ENCODE results near the gene MPZL1.
A peak's percentile ranks its signal among the peaks of the same experiment; 100 is the strongest.
"Not testable (repeated sequence)": the region's sequence is repeated elsewhere in the genome, so short reads cannot be mapped to it uniquely, and the experiment has no call there.

The MPZL1 gene

GRCh38 chr1:167819849-167820683 lies 98.3 kb downstream of the MPZL1 start:
- peak; percentile 41 for DNase-seq

GRCh38 chr1:167820684-167821355 lies 99.0 kb downstream of the MPZL1 start:
- no peak for DNase-seq

- no peak for DNase-seq
These were observed 99.5 kb downstream of the MPZL1 start for GRCh38 chr1:167821356-167821685.

GRCh38 chr1:167821969-167822685 lies 100.3 kb downstream of the MPZL1 start:
- no peak for DNase-seq

- no peak for DNase-seq
These were observed 102.5 kb downstream of the MPZL1 start for GRCh38 chr1:167824163-167824794.

- no peak for DNase-seq
These were observed 103.8 kb downstream of the MPZL1 start for GRCh38 chr1:167825419-167826079.

GRCh38 chr1:167826127-167826526 lies 104.3 kb downstream of the MPZL1 start:
- no peak for DNase-seq

GRCh38 chr1:167829868-167830267 lies 108.1 kb downstream of the MPZL1 start:
- DNase-seq = no peak

- not testable (repeated sequence) for DNase-seq
These were observed 108.9 kb downstream of the MPZL1 start for GRCh38 chr1:167830668-167831067.

GRCh38 chr1:167832693-167833092 lies 110.9 kb downstream of the MPZL1 start:
- DNase-seq = no peak

GRCh38 chr1:167833904-167834303 lies 112.1 kb downstream of the MPZL1 start:
- DNase-seq = no peak

- no peak for DNase-seq
These were observed 114.4 kb downstream of the MPZL1 start for GRCh38 chr1:167836197-167836596.

- no peak for DNase-seq
These were observed 115.5 kb downstream of the MPZL1 start for GRCh38 chr1:167837326-167837725.

- DNase-seq = no peak
These were observed 117.2 kb downstream of the MPZL1 start for GRCh38 chr1:167839009-167839408.
